K562 (cell line): Measurements from ENCODE around the gene TEAD3. TPM values are rescaled to one million over a fixed set of nuclear protein-coding genes. Genes with fewer than 3 reads are reported as not detected.

Experiments
- EWSR1 ChIP-seq: fragments of 450-650 bp; IDR thresholded peaks from 2 replicates; pipeline ENCODE4 v1.6.1; 2018; ENCODE audit warnings: borderline replicate concordance, mild to moderate bottlenecking, low read depth, moderate library complexity; ENCODE audit not compliant: partially characterized antibody
- ILF3 ChIP-seq: fragments of 450-650 bp; IDR thresholded peaks from 2 replicates; pipeline ENCODE4 v1.6.1; 2018; ENCODE audit warnings: antibody characterized with exemption, mild to moderate bottlenecking, moderate library complexity, borderline replicate concordance
- ILK ChIP-seq: fragments of 450-650 bp; IDR thresholded peaks from 2 replicates; pipeline ENCODE4 v1.6.1; 2016; ENCODE audit warnings: missing genetic modification characterization, low read depth, mild to moderate bottlenecking, missing compliant biosample characterization, moderate library complexity, borderline replicate concordance
- IRF9 ChIP-seq: fragments of 450-650 bp; IDR thresholded peaks from 2 replicates; pipeline ENCODE4 v1.6.1; 2016; ENCODE audit warnings: missing biosample characterization, missing genetic modification characterization
- MYC ChIP-seq, 2 experiments: fragments of 250-450 bp in 1 of 2; sonication (Bioruptor Pico) in 1 of 2; IDR thresholded peaks; 2 replicates each; pipeline versions ENCODE4 v1.5.1 to v1.6.1; 2012 to 2021; ENCODE audit warnings: low read depth in 2 of 2, borderline replicate concordance in 1 of 2, improper control_type of control experiment in 1 of 2, low read length in 1 of 2, mild to moderate bottlenecking in 1 of 2, moderate library complexity in 1 of 2
- NFIX ChIP-seq: fragments of 250-450 bp; sonication (Bioruptor Pico); IDR thresholded peaks from 2 replicates; pipeline ENCODE4 v1.4.0; 2020; ENCODE audit warnings: low read depth, mild to moderate bottlenecking, moderate library complexity
- NR0B1 ChIP-seq: fragments of 450-650 bp; IDR thresholded peaks from one replicate; pipeline ENCODE4 v1.6.1; 2018; ENCODE audit warnings: mild to moderate bottlenecking, moderate library complexity; ENCODE audit not compliant: partially characterized antibody
- PHTF2 ChIP-seq: fragments of 250-450 bp; sonication (Bioruptor Pico); IDR thresholded peaks from 2 replicates; pipeline ENCODE4 v1.5.0; 2021; ENCODE audit warnings: mild to moderate bottlenecking
- SP2 ChIP-seq: IDR thresholded peaks from 2 replicates; pipeline ENCODE4 v1.6.1; 2011; ENCODE audit warnings: mild to moderate bottlenecking, low read depth, low read length, moderate library complexity; ENCODE audit not compliant: poor library complexity, severe bottlenecking; ENCODE audit errors: extremely low read depth
- ZNF398 ChIP-seq: fragments of 250-450 bp; sonication (Bioruptor Pico); IDR thresholded peaks from 2 replicates; pipeline ENCODE4 v1.8.0; 2021; ENCODE audit warnings: moderate library complexity, mild to moderate bottlenecking, inconsistent platforms
- ZNF740 ChIP-seq, 3 experiments: fragments of 200-800 bp in 1 of 3; sonication (Bioruptor generic) in 1 of 3; sonication (generic) in 1 of 3; formaldehyde crosslinking in 1 of 3; IDR thresholded peaks; 2 replicates each; pipeline versions ENCODE4 v1.6.1 to v1.8.0; 2016 to 2022; ENCODE audit warnings: mild to moderate bottlenecking in 2 of 3, missing compliant biosample characterization in 2 of 3, missing genetic modification characterization in 2 of 3, missing genetic modification reagents in 1 of 3
- ZSCAN32 ChIP-seq: fragments of 450-650 bp; formaldehyde crosslinking; IDR thresholded peaks from 2 replicates; pipeline ENCODE4 v1.4.0; 2020; ENCODE audit warnings: mild to moderate bottlenecking, moderate library complexity
- polyA plus RNA-seq, 8 experiments: library from polyadenylated mRNA; depleted of rRNA in 4 of 8; stranded (reverse) in 5 of 8; unstranded in 3 of 8; fragments of >200 nt; fragmentation: Nextera tagmentation in 2 of 8; fragmentation: Illumina TruSeq in 1 of 8; extraction: Ambion mirVana in 2 of 8; extraction: Trizol in 1 of 8; gene quantifications; 2 replicates each; pipeline versions ENCODE4 v1.2.1 to v1.2.3, GENCODE V29; 2011 to 2014; ENCODE audit warnings: inconsistent platforms in 1 of 8, missing spikeins in 1 of 8
- total RNA-seq, 7 experiments: library from RNA; depleted of rRNA in 6 of 7; stranded (reverse); fragments of >200 nt in 6 of 7; fragmentation: Illumina TruSeq in 2 of 7; extraction: Trizol in 2 of 7; gene quantifications; 2 replicates each; pipeline versions ENCODE4 v1.2.1 to v1.2.3, GENCODE V29; 2011 to 2021; ENCODE audit warnings: low replicate concordance in 1 of 7
- TF ChIP-seq, protein P1 (sequence below): sonication (generic); formaldehyde crosslinking; IDR thresholded peaks from 2 replicates; pipeline ENCODE4 v1.8.1; 2023; ENCODE audit warnings: mild to moderate bottlenecking, missing genetic modification reagents
- TF ChIP-seq, protein P2 (sequence below): fragments of 450-650 bp; IDR thresholded peaks from 2 replicates; pipeline ENCODE4 v1.6.1; 2017; ENCODE audit warnings: mild to moderate bottlenecking, moderate library complexity

The TEAD3 gene
- total and polyA plus RNA-seq, 9 of the 15 experiments (the other 6 are each of a cell fraction or from before 2014, with no cell fraction given): 0.63 to 13.2 (median 3.3) TPM

GRCh38 chr6:35468181-35468979, 28.5 kb downstream of the TEAD3 start, which contains the start of gene RPL10A (continued):
- TF ChIP-seq PHTF2 (CRISPR knock-in tag) (no peak), NFIX (CRISPR knock-in tag) (0 out of 2 replicates have a peak, but pooled peaks have one; percentile 3), ILK (tag) (no peak), NR0B1 (no peak), ZNF740 (CRISPR knock-in tag; IDR thresholded peaks at IDR 0.05) (no peak; the same call in 1 of the 2 replicates), ZNF740 (tag; IDR thresholded peaks at IDR 0.05) (no peak), EWSR1 (no peak), MYC (IDR thresholded peaks at IDR 0.05; ENCODE audit: low read depth, low read length) (peak; percentile 100), MYC (CRISPR knock-in tag; IDR thresholded peaks at IDR 0.05; ENCODE audit: borderline replicate concordance, low read depth) (peak; percentile 100), IRF9 (tag) (no peak), SP2 (no peak), ZSCAN32 (CRISPR knock-in tag) (no peak; the same call in 1 of the 2 replicates), ILF3 (peak; percentile 87; the same call in 1 of the 2 replicates), ZNF398 (no peak)
- TF ChIP-seq, protein P1, sequence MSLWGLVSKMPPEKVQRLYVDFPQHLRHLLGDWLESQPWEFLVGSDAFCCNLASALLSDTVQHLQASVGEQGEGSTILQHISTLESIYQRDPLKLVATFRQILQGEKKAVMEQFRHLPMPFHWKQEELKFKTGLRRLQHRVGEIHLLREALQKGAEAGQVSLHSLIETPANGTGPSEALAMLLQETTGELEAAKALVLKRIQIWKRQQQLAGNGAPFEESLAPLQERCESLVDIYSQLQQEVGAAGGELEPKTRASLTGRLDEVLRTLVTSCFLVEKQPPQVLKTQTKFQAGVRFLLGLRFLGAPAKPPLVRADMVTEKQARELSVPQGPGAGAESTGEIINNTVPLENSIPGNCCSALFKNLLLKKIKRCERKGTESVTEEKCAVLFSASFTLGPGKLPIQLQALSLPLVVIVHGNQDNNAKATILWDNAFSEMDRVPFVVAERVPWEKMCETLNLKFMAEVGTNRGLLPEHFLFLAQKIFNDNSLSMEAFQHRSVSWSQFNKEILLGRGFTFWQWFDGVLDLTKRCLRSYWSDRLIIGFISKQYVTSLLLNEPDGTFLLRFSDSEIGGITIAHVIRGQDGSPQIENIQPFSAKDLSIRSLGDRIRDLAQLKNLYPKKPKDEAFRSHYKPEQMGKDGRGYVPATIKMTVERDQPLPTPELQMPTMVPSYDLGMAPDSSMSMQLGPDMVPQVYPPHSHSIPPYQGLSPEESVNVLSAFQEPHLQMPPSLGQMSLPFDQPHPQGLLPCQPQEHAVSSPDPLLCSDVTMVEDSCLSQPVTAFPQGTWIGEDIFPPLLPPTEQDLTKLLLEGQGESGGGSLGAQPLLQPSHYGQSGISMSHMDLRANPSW: peak; percentile 97; the same call in 1 of the 2 replicates
- TF ChIP-seq, protein P2, sequence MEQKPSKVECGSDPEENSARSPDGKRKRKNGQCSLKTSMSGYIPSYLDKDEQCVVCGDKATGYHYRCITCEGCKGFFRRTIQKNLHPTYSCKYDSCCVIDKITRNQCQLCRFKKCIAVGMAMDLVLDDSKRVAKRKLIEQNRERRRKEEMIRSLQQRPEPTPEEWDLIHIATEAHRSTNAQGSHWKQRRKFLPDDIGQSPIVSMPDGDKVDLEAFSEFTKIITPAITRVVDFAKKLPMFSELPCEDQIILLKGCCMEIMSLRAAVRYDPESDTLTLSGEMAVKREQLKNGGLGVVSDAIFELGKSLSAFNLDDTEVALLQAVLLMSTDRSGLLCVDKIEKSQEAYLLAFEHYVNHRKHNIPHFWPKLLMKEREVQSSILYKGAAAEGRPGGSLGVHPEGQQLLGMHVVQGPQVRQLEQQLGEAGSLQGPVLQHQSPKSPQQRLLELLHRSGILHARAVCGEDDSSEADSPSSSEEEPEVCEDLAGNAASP: no peak
